WTC11 (cell line): ENCODE results near the gene SYT17. TPM values are rescaled to one million over a fixed set of nuclear protein-coding genes. Genes with fewer than 3 reads are reported as not detected.
A peak's percentile ranks its signal among the peaks of the same experiment; 100 is the strongest.

Experiments
- ATAC-seq: fragments of 200-7000 bp; cut with Tn5 transposase; 2 replicates; pipeline ENCODE4 v1.10.0; 2021; ENCODE audit warnings: mild to moderate bottlenecking, moderate library complexity
- Bru-seq: library from RNA; stranded (reverse); fragments of 400-500 nt; gene quantifications from one replicate; lab custom pipeline; 2021; lab: Mats Ljungman, UMichigan
- CTCF ChIA-PET: fragments of 300-600 bp; sonication (Branson Sonifier 250); formaldehyde crosslinking; loops from one replicate; lab custom pipeline; 2021; ENCODE audit warnings: antibody characterized with exemption; lab: Charles Lee
- POLR2A ChIA-PET: fragments of 350-600 bp; sonication (Branson Sonifier 250); formaldehyde crosslinking; loops from one replicate; lab custom pipeline; 2021; ENCODE audit warnings: antibody characterized with exemption; lab: Charles Lee
- DNase-seq: peaks from one replicate; pipeline ENCODE4 v3.0.0; 2021; ENCODE audit warnings: low spot score
- H3K27ac Mint-ChIP-seq: 2 replicates; pipeline ENCODE4 v1.8.0; 2021; ENCODE audit warnings: mixed read lengths
- H3K27me3 Mint-ChIP-seq: 2 replicates; pipeline ENCODE4 v1.8.0; 2021; ENCODE audit warnings: low read depth, mild to moderate bottlenecking, moderate library complexity, mixed read lengths
- H3K36me3 Mint-ChIP-seq: 2 replicates; pipeline ENCODE4 v1.8.0; 2021; ENCODE audit warnings: mixed read lengths
- H3K4me1 Mint-ChIP-seq: 2 replicates; pipeline ENCODE4 v1.8.0; 2022; ENCODE audit warnings: mixed read lengths
- H3K4me3 Mint-ChIP-seq: 2 replicates; pipeline ENCODE4 v1.8.0; 2021; ENCODE audit warnings: mild to moderate bottlenecking, moderate library complexity, mixed read lengths
- H3K9me3 Mint-ChIP-seq: 2 replicates; pipeline ENCODE4 v1.8.0; 2021; ENCODE audit warnings: mixed read lengths
- AR ChIP-seq: fragments of 250-450 bp; sonication (Bioruptor Pico); IDR thresholded peaks from 2 replicates; pipeline ENCODE4 v1.9.0; 2021; ENCODE audit warnings: mild to moderate bottlenecking
- CTCF ChIP-seq: fragments of 200-600 bp; IDR thresholded peaks from 2 replicates; pipeline ENCODE4 v1.8.0; 2022; ENCODE audit warnings: antibody characterized with exemption
- ELF4 ChIP-seq: sonication (generic); formaldehyde crosslinking; IDR thresholded peaks from 2 replicates; pipeline ENCODE4 v1.8.1; 2022; ENCODE audit warnings: low read depth, mild to moderate bottlenecking, moderate library complexity, missing genetic modification reagents
- ETV6 ChIP-seq: sonication (generic); formaldehyde crosslinking; IDR thresholded peaks from 2 replicates; pipeline ENCODE4 v1.8.1; 2022; ENCODE audit warnings: mild to moderate bottlenecking, missing genetic modification reagents
- FOXK1 ChIP-seq: sonication (generic); formaldehyde crosslinking; IDR thresholded peaks from 2 replicates; pipeline ENCODE4 v1.8.0; 2022; ENCODE audit warnings: mild to moderate bottlenecking, moderate library complexity, missing genetic modification reagents
- FOXP4 ChIP-seq: sonication (generic); formaldehyde crosslinking; IDR thresholded peaks from 2 replicates; pipeline ENCODE4 v1.8.0; 2022; ENCODE audit warnings: mild to moderate bottlenecking, missing genetic modification reagents
- GTF2I ChIP-seq: fragments of 250-450 bp; sonication (Bioruptor Pico); conservative IDR thresholded peaks from 2 replicates; pipeline ENCODE4 v1.4.0; 2021; ENCODE audit warnings: mild to moderate bottlenecking
- HMGA2 ChIP-seq: fragments of 250-450 bp; sonication (Bioruptor Pico); IDR thresholded peaks from 2 replicates; pipeline ENCODE4 v1.4.0; 2021; ENCODE audit warnings: mild to moderate bottlenecking, moderate library complexity
- HMGXB4 ChIP-seq: sonication (generic); formaldehyde crosslinking; IDR thresholded peaks from 2 replicates; pipeline ENCODE4 v1.8.1; 2023; ENCODE audit warnings: mild to moderate bottlenecking, moderate library complexity, missing genetic modification reagents
- JUN ChIP-seq: sonication (generic); formaldehyde crosslinking; IDR thresholded peaks from 2 replicates; pipeline ENCODE4 v1.8.0; 2023; ENCODE audit warnings: mild to moderate bottlenecking, missing genetic modification reagents
- MAX ChIP-seq: sonication (generic); formaldehyde crosslinking; IDR thresholded peaks from 2 replicates; pipeline ENCODE4 v1.8.0; 2022; ENCODE audit warnings: mild to moderate bottlenecking, missing genetic modification reagents
- MLX ChIP-seq: sonication (generic); formaldehyde crosslinking; IDR thresholded peaks from 2 replicates; pipeline ENCODE4 v1.8.1; 2023; ENCODE audit warnings: mild to moderate bottlenecking, missing genetic modification reagents, moderate library complexity
- NFYB ChIP-seq: sonication (generic); formaldehyde crosslinking; conservative IDR thresholded peaks from 2 replicates; pipeline ENCODE4 v1.8.0; 2022; ENCODE audit warnings: low read depth, missing genetic modification reagents
- RELA ChIP-seq: sonication (generic); formaldehyde crosslinking; IDR thresholded peaks from 2 replicates; pipeline ENCODE4 v1.8.1; 2022; ENCODE audit warnings: missing genetic modification reagents, mild to moderate bottlenecking, borderline replicate concordance
- RORB ChIP-seq: fragments of 250-450 bp; sonication (Bioruptor Pico); IDR thresholded peaks from 2 replicates; pipeline ENCODE4 v1.9.0; 2021; ENCODE audit warnings: mild to moderate bottlenecking
- SP1 ChIP-seq: sonication (generic); formaldehyde crosslinking; conservative IDR thresholded peaks from 2 replicates; pipeline ENCODE4 v1.8.1; 2022; ENCODE audit warnings: missing genetic modification reagents
- TCF7 ChIP-seq: sonication (generic); formaldehyde crosslinking; IDR thresholded peaks from 2 replicates; pipeline ENCODE4 v1.8.0; 2022; ENCODE audit warnings: mild to moderate bottlenecking, low read depth, missing genetic modification reagents, moderate library complexity
- ZNF232 ChIP-seq: sonication (generic); formaldehyde crosslinking; IDR thresholded peaks from 2 replicates; pipeline ENCODE4 v1.8.0; 2022; ENCODE audit warnings: mild to moderate bottlenecking, missing genetic modification reagents
- ZNF423 ChIP-seq: fragments of 250-450 bp; sonication (Bioruptor Pico); IDR thresholded peaks from 2 replicates; pipeline ENCODE4 v2.1.2; 2022; ENCODE audit warnings: mild to moderate bottlenecking, moderate library complexity
- ZNF425 ChIP-seq: fragments of 250-450 bp; sonication (Bioruptor Pico); conservative IDR thresholded peaks from 2 replicates; pipeline ENCODE4 v1.9.0; 2021; ENCODE audit warnings: mild to moderate bottlenecking
- ZSCAN18 ChIP-seq: fragments of 250-450 bp; sonication (Bioruptor Pico); IDR thresholded peaks from 2 replicates; pipeline ENCODE4 v2.1.2; 2022; ENCODE audit warnings: mild to moderate bottlenecking, moderate library complexity
- long read RNA-seq, 3 experiments: library from RNA in 1 of 3; library from capped mRNA in 1 of 3; library from polyadenylated mRNA in 1 of 3; unstranded in 2 of 3; stranded (forward) in 1 of 3; transcript quantifications; one replicate each; pipeline ENCODE4 v2.0.0, GENCODE V29; 2021
- total RNA-seq: library from RNA; stranded (reverse); gene quantifications from 3 replicates; pipeline ENCODE4 v1.2.3, GENCODE V29; 2021

The SYT17 gene
- total RNA-seq: 5.5 to 6.8 TPM (median 6.3 TPM) in 3 replicates
- percentile 44 among the genes with signal in this experiment for Bru-seq, nascent RNA
- long read RNA-seq, experiment 1, partial matches to known transcripts: 1 of 16 reads
- long read RNA-seq, experiment 1, other reads (novel, unspliced or antisense): 15 of 16 reads
- long read RNA-seq, experiment 2, partial matches to known transcripts: 2 of 10 reads
- long read RNA-seq, experiment 2, other reads (novel, unspliced or antisense): 8 of 10 reads
- long read RNA-seq, experiment 3, partial matches to known transcripts: 0 of 1 reads
- long read RNA-seq, experiment 3, other reads (novel, unspliced or antisense): 1 of 1 reads

- ATAC-seq (peak; percentile 92), DNase-seq (peak; percentile 81)
- POLR2A ChIA-PET: no interaction called here
- H3K27me3 Mint-ChIP-seq: peaks cover 19% of the 10 kb centered on the region
- H3K4me1 Mint-ChIP-seq: peaks cover 7% of the 10 kb centered on the region
- CTCF ChIA-PET: interaction anchor here (0.6 to 4.8 kb wide), 5 partner anchors 13 to 161 kb away, joined by 3 to 40 read pairs (median 4); no protein-coding TSS in a partner anchor
- peaks cover 6% of the 10 kb centered on the region for H3K9me3 Mint-ChIP-seq
- peak within 1 kb of the TSS; percentile 72 for H3K4me3 Mint-ChIP-seq
- H3K27ac Mint-ChIP-seq: no peak within 1 kb of the TSS
- H3K36me3 Mint-ChIP-seq: no peaks in the 10 kb centered on the region
- TF ChIP-seq GTF2I (CRISPR knock-in tag) (no peak), FOXP4 (no peak), ZNF232 (CRISPR knock-in tag) (0 out of 2 replicates have a peak, but pooled peaks have one; percentile 55), ZSCAN18 (CRISPR knock-in tag) (no peak), HMGA2 (no peak), MAX (CRISPR knock-in tag) (no peak; the same call in 1 of the 2 replicates), NFYB (0 out of 2 replicates have a peak, but pooled peaks have one; percentile 17), CTCF (peak; percentile 71; the same call in 1 of the 2 replicates), AR (CRISPR knock-in tag) (no peak), TCF7 (CRISPR knock-in tag) (no peak), MLX (CRISPR knock-in tag) (no peak), ZNF423 (0 out of 2 replicates have a peak, but pooled peaks have one; percentile 15), ETV6 (CRISPR knock-in tag) (peak; percentile 73; the same call in 1 of the 2 replicates), RORB (CRISPR knock-in tag) (no peak), ELF4 (CRISPR knock-in tag) (no peak), RELA (CRISPR knock-in tag) (no peak), JUN (CRISPR knock-in tag) (no peak), ZNF425 (CRISPR knock-in tag) (no peak), SP1 (CRISPR knock-in tag) (peak; percentile 60), HMGXB4 (CRISPR knock-in tag) (peak; percentile 84), FOXK1 (peak; percentile 67)
Measured at GRCh38 chr16:19167710-19168370, at the start of gene SYT17. Gene SYT17, plus strand, starts transcription at chr16:19168240. Its CDS starts 407 bp downstream, at chr16:19168647.
